A549 (cell line): ENCODE measurements around the gene RIPK4.

ENCODE experiments used
- CTCF ChIP-seq: fragments of >200 bp; sonication (Bioruptor Twin); formaldehyde crosslinking; IDR thresholded peaks from 3 replicates; pipeline ENCODE4 v1.5.1; 2016
- EP300 ChIP-seq, 2 experiments: fragments of >200 bp; sonication (Bioruptor Twin); formaldehyde crosslinking; IDR thresholded peaks; 2 replicates in 1 of 2; 3 replicates in 1 of 2; pipeline ENCODE4 v1.6.1; 2016 to 2017
- ESRRA ChIP-seq: fragments of 150-350 bp; IDR thresholded peaks from 2 replicates; pipeline ENCODE4 v1.6.1; 2014; ENCODE audit warnings: mild to moderate bottlenecking, low read length, borderline replicate concordance
- POLR2A ChIP-seq: IDR thresholded peaks from 2 replicates; pipeline ENCODE4 v1.6.1; 2012; ENCODE audit warnings: mild to moderate bottlenecking, low read length
- USF2 ChIP-seq: fragments of 450-650 bp; IDR thresholded peaks from 2 replicates; pipeline ENCODE4 v1.6.1; 2014; ENCODE audit warnings: antibody characterized with exemption
- TF ChIP-seq, protein P1 (sequence below): IDR thresholded peaks from 2 replicates; pipeline ENCODE4 v1.6.1; 2012
- TF ChIP-seq, protein P2 (sequence below): fragments of 150-350 bp; IDR thresholded peaks from 2 replicates; pipeline ENCODE4 v1.6.1; 2014; ENCODE audit warnings: low read depth, mild to moderate bottlenecking, low read length

GRCh38 chr21:41742073-41742875 is 24.6 kb downstream of the RIPK4 start:
- TF ChIP-seq CTCF (no peak), POLR2A (no peak), ESRRA (no peak), EP300 (IDR thresholded peaks at IDR 0.05) (no peak), USF2 (no peak)
- TF ChIP-seq, protein P1, sequence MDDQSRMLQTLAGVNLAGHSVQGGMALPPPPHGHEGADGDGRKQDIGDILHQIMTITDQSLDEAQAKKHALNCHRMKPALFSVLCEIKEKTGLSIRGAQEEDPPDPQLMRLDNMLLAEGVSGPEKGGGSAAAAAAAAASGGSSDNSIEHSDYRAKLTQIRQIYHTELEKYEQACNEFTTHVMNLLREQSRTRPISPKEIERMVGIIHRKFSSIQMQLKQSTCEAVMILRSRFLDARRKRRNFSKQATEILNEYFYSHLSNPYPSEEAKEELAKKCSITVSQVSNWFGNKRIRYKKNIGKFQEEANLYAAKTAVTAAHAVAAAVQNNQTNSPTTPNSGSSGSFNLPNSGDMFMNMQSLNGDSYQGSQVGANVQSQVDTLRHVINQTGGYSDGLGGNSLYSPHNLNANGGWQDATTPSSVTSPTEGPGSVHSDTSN: no peak
- TF ChIP-seq, protein P2, sequence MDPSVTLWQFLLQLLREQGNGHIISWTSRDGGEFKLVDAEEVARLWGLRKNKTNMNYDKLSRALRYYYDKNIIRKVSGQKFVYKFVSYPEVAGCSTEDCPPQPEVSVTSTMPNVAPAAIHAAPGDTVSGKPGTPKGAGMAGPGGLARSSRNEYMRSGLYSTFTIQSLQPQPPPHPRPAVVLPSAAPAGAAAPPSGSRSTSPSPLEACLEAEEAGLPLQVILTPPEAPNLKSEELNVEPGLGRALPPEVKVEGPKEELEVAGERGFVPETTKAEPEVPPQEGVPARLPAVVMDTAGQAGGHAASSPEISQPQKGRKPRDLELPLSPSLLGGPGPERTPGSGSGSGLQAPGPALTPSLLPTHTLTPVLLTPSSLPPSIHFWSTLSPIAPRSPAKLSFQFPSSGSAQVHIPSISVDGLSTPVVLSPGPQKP: no peak
